MCF 10A (cell line): ENCODE results near the gene PDIA5. TPM values are rescaled to one million over a fixed set of nuclear protein-coding genes. Genes with fewer than 3 reads are reported as not detected.

ENCODE experiments used
- BruUV-seq: library from RNA; stranded (reverse); fragments of 400-500 nt; replicated peaks from 2 replicates; lab custom pipeline; 2021; lab: Mats Ljungman, UMichigan
- CTCF ChIA-PET: fragments of 300-600 bp; sonication (Branson Sonifier 250); formaldehyde crosslinking; extraction: SDS; loops from one replicate; lab custom pipeline; 2021; ENCODE audit warnings: antibody characterized with exemption, inconsistent platforms; lab: Yijun Ruan, JAX
- POLR2A ChIA-PET: fragments of 300-600, 350-650 bp; sonication (Branson Sonifier 250); formaldehyde crosslinking; extraction: SDS; loops from one replicate; lab custom pipeline; 2020; ENCODE audit warnings: antibody characterized with exemption, inconsistent platforms; lab: Yijun Ruan, JAX
- DNase-seq: peaks from one replicate; pipeline ENCODE4 v3.0.0-alpha.2; 2018; ENCODE audit not compliant: unreplicated experiment
- H3K27ac Mint-ChIP-seq: one replicate; pipeline ENCODE4 v1.8.0; 2022; ENCODE audit warnings: mild to moderate bottlenecking, low read depth, mixed read lengths; ENCODE audit not compliant: unreplicated experiment
- H3K27me3 Mint-ChIP-seq: one replicate; pipeline ENCODE4 v1.8.0; 2022; ENCODE audit warnings: mixed read lengths; ENCODE audit not compliant: insufficient read depth, unreplicated experiment
- H3K36me3 Mint-ChIP-seq: one replicate; pipeline ENCODE4 v1.8.0; 2022; ENCODE audit warnings: mild to moderate bottlenecking, moderate library complexity, mixed read lengths; ENCODE audit not compliant: insufficient read depth, unreplicated experiment
- H3K4me1 Mint-ChIP-seq: one replicate; pipeline ENCODE4 v1.8.0; 2022; ENCODE audit warnings: mixed read lengths; ENCODE audit not compliant: insufficient read depth, unreplicated experiment
- H3K4me3 Mint-ChIP-seq: one replicate; pipeline ENCODE4 v1.8.0; 2022; ENCODE audit warnings: mild to moderate bottlenecking, moderate library complexity, mixed read lengths; ENCODE audit not compliant: unreplicated experiment
- H3K9me3 Mint-ChIP-seq: one replicate; pipeline ENCODE4 v1.8.0; 2022; ENCODE audit warnings: mixed read lengths; ENCODE audit not compliant: unreplicated experiment
- intact Hi-C: fragments of 100-400 bp; cut with micrococcal nuclease; formaldehyde crosslinking; loops from 2 replicates; pipeline ENCODE4 v1.14.1; 2022
- total RNA-seq: library from RNA; stranded (reverse); gene quantifications from 2 replicates; pipeline ENCODE4 v1.2.3, GENCODE V29; 2022
- TF ChIP-seq, protein P1 (sequence below): fragments of 200-600 bp; IDR thresholded peaks from one replicate; pipeline ENCODE4 v1.8.0; 2022; ENCODE audit warnings: antibody characterized with exemption, mild to moderate bottlenecking; ENCODE audit not compliant: unreplicated experiment

The PDIA5 gene
- total RNA-seq, 1 experiment from 2014 or later, result 47.7 TPM

GRCh38 chr3:123113889-123114450 lies 47.1 kb downstream of the PDIA5 start:
- ChIA-PET POLR2A (interaction anchor here (0.6 to 1.6 kb wide), 2 partner anchors 9 to 42 kb away, joined by 3 to 5 read pairs; no protein-coding TSS in a partner anchor), CTCF (interaction anchor here (0.8 kb wide), 1 partner anchor 9 kb away, joined by 3 read pairs; no protein-coding TSS in a partner anchor)
- intact Hi-C loops, result no loop called here
- Mint-ChIP-seq H3K27ac (no peak overlapping the region), H3K27me3 (no peaks in the 10 kb centered on the region), H3K4me3 (no peak overlapping the region), H3K36me3 (peaks cover 77% of the 10 kb centered on the region), H3K4me1 (no peaks in the 10 kb centered on the region), H3K9me3 (no peaks in the 10 kb centered on the region)
- no peak for DNase-seq
- BruUV-seq, result no TSS peak
- TF ChIP-seq, protein P1, sequence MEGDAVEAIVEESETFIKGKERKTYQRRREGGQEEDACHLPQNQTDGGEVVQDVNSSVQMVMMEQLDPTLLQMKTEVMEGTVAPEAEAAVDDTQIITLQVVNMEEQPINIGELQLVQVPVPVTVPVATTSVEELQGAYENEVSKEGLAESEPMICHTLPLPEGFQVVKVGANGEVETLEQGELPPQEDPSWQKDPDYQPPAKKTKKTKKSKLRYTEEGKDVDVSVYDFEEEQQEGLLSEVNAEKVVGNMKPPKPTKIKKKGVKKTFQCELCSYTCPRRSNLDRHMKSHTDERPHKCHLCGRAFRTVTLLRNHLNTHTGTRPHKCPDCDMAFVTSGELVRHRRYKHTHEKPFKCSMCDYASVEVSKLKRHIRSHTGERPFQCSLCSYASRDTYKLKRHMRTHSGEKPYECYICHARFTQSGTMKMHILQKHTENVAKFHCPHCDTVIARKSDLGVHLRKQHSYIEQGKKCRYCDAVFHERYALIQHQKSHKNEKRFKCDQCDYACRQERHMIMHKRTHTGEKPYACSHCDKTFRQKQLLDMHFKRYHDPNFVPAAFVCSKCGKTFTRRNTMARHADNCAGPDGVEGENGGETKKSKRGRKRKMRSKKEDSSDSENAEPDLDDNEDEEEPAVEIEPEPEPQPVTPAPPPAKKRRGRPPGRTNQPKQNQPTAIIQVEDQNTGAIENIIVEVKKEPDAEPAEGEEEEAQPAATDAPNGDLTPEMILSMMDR, result no peak

DNA sequence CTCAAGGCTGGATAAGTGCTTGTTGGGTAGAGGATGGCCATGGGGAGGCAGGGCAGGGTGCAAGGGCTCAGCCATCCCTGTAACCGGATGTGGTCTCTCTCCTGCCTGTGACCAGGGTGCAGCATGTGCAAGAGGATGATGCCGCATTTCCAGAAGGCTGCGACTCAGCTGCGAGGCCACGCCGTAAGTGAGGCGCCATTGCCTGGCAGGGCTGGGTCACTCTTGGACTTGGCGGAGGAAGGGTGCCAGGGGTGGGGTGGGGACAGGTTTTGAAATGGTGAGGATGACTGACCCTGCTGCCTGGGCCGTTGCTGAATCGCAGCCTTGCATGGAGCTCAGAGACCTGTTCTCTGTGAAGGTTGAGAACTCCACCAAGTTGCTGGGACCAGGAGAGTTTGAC lies 49.3 kb downstream of the PDIA5 start:
- intact Hi-C loops, result no loop called here
- ChIA-PET CTCF (interaction anchor here (1.1 kb wide), 1 partner anchor 11 kb away, joined by 3 read pairs; no protein-coding TSS in a partner anchor), POLR2A (no interaction called here)
- Mint-ChIP-seq H3K27me3 (no peaks in the 10 kb centered on the region), H3K9me3 (no peaks in the 10 kb centered on the region), H3K4me1 (peaks cover 8% of the 10 kb centered on the region), H3K36me3 (peaks cover 65% of the 10 kb centered on the region), H3K4me3 (no peak overlapping the region), H3K27ac (no peak overlapping the region)
- no peak for DNase-seq
- no TSS peak for BruUV-seq
- TF ChIP-seq, protein P1, result no peak

GRCh38 chr3:123119388-123119787 lies 52.6 kb downstream of the PDIA5 start:
- CTCF ChIA-PET, result interaction anchor here (0.7 to 1.7 kb wide), 4 partner anchors 9 to 432 kb away, joined by 3 to 6 read pairs (median 3); no protein-coding TSS in a partner anchor
- H3K9me3 Mint-ChIP-seq, result no peaks in the 10 kb centered on the region
- peaks cover 24% of the 10 kb centered on the region for H3K4me1 Mint-ChIP-seq
- no peaks in the 10 kb centered on the region for H3K27me3 Mint-ChIP-seq
- H3K36me3 Mint-ChIP-seq, result peaks cover 55% of the 10 kb centered on the region
- no peak overlapping the region for H3K27ac Mint-ChIP-seq
- no peak overlapping the region for H3K4me3 Mint-ChIP-seq
- TF ChIP-seq, protein P1, result no peak
- DNase-seq, result no peak
- BruUV-seq, result no TSS peak
- POLR2A ChIA-PET, result no interaction called here
- intact Hi-C loops, result no loop called here

GRCh38 chr3:123119802-123120201 lies 53.0 kb downstream of the PDIA5 start:
- TF ChIP-seq, protein P1, result no peak
- ChIA-PET CTCF (interaction anchor here (0.7 to 1.7 kb wide), 3 partner anchors 9 to 143 kb away, joined by 3 to 6 read pairs (median 3); no protein-coding TSS in a partner anchor), POLR2A (no interaction called here)
- Mint-ChIP-seq H3K36me3 (peaks cover 57% of the 10 kb centered on the region), H3K9me3 (no peaks in the 10 kb centered on the region), H3K27ac (no peak overlapping the region), H3K27me3 (no peaks in the 10 kb centered on the region), H3K4me3 (no peak overlapping the region), H3K4me1 (peaks cover 24% of the 10 kb centered on the region)
- no TSS peak for BruUV-seq
- intact Hi-C loops, result no loop called here
- no peak for DNase-seq
